HUDEP-2 (cell line): ENCODE data around the gene SPATA46.

Experiments used
- DNase-seq, 76 experiments: peaks; one replicate each; lab custom pipeline; 2025; ENCODE audit not compliant: unreplicated experiment in 76 of 76; lab: John Stamatoyannopoulos, UW

The SPATA46 gene

GRCh38 chr1:162359523-162360236 lies 17.0 kb downstream of the SPATA46 start:
- DNase-seq = no peak

GRCh38 chr1:162358928-162359327 lies 17.7 kb downstream of the SPATA46 start:
- DNase-seq = no peak

GRCh38 chr1:162357681-162358266 lies 18.9 kb downstream of the SPATA46 start:
- peak in 33 of 76 experiments; percentile 4 to 56 (median 25) for DNase-seq

DNA sequence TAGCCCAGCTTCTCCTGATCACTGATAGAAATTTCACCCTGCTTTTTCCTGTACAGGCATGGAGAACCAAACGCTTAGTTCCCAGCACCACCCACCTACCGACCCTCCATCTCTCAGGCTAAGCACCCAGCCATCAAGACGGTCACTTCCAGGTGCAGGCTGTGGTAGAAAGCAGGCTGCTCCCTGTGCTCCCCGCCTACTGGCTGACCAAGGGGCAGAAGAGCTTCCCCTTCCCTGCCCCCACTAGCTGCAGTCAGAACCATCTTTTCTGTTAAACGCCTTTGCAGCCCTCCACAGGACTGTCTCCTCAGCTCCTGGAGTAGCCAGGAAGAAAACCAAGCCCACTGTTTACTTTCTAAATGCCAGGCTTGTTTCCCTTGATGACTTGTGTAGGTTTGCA lies 23.0 kb downstream of the SPATA46 start:
- no peak for DNase-seq

DNA sequence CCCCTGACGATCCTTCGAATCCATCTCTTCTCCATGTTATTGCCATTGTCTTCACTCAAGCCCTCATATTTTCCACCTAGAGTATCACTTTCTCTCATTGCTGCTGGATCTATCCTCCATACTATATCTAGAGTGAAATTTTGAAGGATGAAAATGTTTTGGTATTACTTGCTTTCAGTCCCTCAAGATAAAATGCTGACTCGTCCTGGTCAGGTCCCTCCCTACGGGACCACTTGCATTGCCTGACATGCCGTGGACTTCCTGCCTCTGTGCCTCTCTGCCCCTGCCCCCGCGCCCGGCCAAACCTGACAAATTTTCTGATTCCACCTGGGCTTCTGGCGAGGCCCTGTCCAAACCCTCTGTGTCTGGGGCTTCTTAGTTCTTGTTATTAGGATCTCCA lies 23.6 kb downstream of the SPATA46 start:
- no peak for DNase-seq

DNA sequence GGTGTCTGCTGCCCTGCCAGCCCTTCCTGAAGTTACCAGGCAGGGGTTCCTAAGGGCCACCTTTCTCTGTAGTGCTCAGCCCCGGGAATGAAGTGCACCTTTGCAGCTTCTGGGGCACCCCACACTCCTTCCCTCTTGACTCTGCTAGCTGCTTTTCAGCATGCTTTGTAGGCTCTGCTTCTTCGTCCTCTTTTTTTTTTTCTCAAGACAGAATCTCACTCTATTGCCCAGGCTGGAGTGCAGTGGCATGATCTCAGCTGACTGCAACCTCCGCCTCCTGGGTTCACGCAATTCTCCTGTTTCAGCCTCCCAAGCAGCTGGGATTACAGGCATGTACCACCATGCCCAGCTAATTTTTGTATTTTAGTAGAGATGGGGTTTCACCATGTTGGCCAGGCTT lies 24.8 kb downstream of the SPATA46 start:
- DNase-seq = peak in 1 of 76 experiments; percentile 16

- DNase-seq = peak in 6 of 76 experiments; percentile 3 to 24 (median 20)
Measured at GRCh38 chr1:162351246-162351842, 25.3 kb downstream of the SPATA46 start.

- DNase-seq = no peak
Measured at GRCh38 chr1:162349635-162350330, 26.9 kb downstream of the SPATA46 start.

DNA sequence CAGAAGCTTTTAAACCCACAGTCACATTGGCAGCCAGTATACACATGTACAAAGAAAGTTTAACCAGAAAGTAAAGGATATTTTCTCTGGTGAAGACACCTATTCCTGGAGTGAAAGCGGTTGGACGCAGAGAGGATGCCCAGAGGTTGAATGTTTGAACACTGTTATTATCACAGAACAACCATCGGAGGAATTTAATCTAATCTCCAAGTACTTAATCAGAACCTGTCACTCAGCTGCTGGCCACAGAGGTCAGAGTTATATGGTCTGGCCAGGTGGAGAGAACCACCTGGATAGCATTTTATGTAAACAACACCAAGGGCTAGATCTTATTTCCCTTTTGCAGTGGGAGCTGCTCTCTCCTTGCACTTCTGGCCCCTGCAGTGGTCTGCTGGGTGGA lies 29.4 kb downstream of the SPATA46 start:
- no peak for DNase-seq

GRCh38 chr1:162343470-162343869 lies 33.2 kb downstream of the SPATA46 start:
- no peak for DNase-seq

GRCh38 chr1:162342452-162342983 lies 34.1 kb downstream of the SPATA46 start:
- DNase-seq = no peak

GRCh38 chr1:162336621-162337285 lies 39.9 kb downstream of the SPATA46 start:
- no peak for DNase-seq

DNA sequence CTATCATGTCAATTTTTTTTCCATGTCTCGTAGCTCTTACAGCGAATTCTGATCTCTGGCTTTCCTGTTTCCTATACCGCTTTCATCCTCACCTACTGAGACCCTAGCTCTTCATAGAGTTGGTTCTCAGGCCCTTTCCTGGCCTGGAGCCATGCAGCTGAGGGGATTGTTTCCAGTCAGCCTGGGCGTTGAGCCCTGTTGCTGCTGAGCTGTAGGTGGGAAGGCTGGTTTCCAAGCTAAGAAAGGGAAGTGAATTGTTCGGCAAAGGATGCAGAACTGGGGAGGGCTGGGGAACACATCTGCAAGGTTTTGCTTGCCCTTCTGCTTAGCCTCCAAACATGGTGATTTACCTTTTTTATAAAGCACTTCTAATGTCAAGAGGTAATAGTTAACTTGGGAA lies 41.5 kb downstream of the SPATA46 start:
- DNase-seq = no peak

DNA sequence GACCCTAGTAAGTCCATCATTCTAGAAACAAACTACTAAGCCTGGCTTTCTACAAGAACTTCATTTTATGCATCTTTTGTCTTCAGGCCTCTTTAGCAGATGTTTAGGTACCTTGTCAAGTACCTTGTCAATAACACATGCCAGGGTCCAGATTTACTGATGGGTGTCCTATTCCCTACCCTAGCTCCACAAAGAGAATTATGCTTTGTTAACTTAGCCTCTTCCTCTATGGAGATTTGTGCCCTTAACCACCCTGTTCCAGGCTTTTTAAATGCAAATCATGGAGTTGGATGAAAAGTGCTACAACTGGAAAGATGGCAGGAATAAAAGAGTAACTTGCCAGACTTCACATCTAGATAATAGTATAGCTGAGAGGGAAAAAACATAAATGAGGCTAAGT lies 42.7 kb downstream of the SPATA46 start:
- DNase-seq = no peak

- no peak for DNase-seq
Measured at GRCh38 chr1:162329826-162330225, 46.8 kb downstream of the SPATA46 start.

DNA sequence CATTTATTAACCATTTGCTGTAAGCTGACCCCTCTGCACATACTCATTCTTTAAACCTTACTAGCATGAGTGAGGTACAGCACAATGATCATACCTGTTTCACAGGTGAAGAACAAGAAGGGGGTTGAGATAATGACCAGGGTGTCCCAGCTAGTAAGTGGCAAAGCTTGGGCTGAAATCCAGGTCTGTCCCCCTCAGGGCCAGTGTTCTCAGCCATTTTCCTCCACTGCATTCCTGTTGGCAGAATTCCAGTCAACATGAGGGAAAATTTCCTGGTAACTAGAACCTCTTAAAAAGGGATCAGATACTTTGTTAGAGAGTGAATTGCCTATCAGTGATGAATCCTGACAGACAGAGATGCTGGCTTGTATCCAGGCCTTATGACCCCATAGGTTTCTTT lies 48.1 kb downstream of the SPATA46 start:
- no peak for DNase-seq

DNA sequence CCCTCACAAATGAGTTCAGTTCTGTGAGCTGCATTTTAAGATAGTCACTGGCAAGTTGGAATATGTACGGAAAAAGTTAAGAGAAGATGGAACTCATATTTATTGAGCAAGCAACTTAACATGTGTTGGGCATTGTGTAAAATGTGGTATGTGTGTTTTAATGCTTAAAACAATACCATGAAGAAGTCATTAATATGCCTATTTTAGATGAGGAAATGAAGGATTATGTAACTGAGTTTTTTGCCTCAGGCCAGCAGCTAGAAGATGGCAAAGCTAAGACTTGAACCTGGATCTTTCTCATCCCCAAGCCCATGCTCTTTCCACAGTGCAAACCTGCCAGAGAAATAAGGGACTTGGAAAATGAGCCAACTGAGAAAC lies 48.9 kb downstream of the SPATA46 start:
- DNase-seq = no peak

GRCh38 chr1:162327144-162327787 lies 49.4 kb downstream of the SPATA46 start:
- no peak for DNase-seq

- no peak for DNase-seq
Measured at GRCh38 chr1:162326559-162326958, 50.1 kb downstream of the SPATA46 start.

DNA sequence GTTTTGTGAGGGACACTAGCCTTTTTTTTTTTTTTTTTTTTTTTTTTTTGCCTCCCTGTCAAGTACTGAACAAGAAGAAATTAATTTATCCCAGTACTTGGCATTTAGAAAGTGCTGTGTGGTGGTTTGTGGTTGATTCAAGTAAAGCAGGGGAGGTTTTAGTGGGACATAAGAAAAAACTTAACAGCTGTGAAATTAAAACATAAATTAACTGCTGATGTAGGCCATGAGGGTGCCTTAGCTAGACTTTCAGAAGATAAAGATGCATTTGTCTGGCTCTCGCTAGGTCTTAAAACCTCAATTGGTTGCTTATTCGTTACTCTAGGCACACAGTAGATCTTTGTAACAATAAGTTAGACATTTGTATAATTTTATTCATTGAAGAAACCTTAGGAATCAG lies 52.3 kb downstream of the SPATA46 start:
- DNase-seq = no peak
